Ascending aorta (tissue), 2 donors: Measurements from ENCODE around the gene OLFML2B. TPM values are rescaled to one million over a fixed set of nuclear protein-coding genes. Genes with fewer than 3 reads are reported as not detected.

Source experiments
- DNase-seq, 2 donors: peaks; one replicate each; pipeline ENCODE4 v3.0.0-alpha.2; 2019; ENCODE audit warnings: low spot score in 2 of 2
- H3K27ac ChIP-seq, 2 donors: fragments of 200-600 bp; sonication (generic); one replicate each; pipeline ENCODE4 v1.5.1; 2016 to 2017; ENCODE audit warnings: mild to moderate bottlenecking in 1 of 2
- H3K27me3 ChIP-seq: fragments of 200-600 bp; sonication (generic); one replicate; pipeline ENCODE4 v1.5.1; 2017
- H3K36me3 ChIP-seq, 2 donors: fragments of 200-600 bp; sonication (generic); one replicate each; pipeline ENCODE4 v1.5.1; 2016
- H3K4me1 ChIP-seq, 2 donors: fragments of 200-600 bp; sonication (generic); one replicate each; pipeline ENCODE4 v1.5.1; 2016 to 2017; ENCODE audit warnings: mild to moderate bottlenecking in 1 of 2
- H3K4me3 ChIP-seq, 2 donors: fragments of 200-600 bp; sonication (generic); one replicate each; pipeline ENCODE4 v1.5.1; 2016 to 2017; ENCODE audit warnings: mild to moderate bottlenecking in 1 of 2
- H3K9me3 ChIP-seq, 2 donors: fragments of 200-600 bp; sonication (generic); one replicate each; pipeline ENCODE4 v1.5.1; 2016
- CTCF ChIP-seq, 3 experiments: fragments of 200-600 bp in 2 of 3; fragments of 450-650 bp in 1 of 3; sonication (generic) in 2 of 3; IDR thresholded peaks; one replicate each; pipeline ENCODE4 v1.5.1; 2016 to 2019; ENCODE audit warnings: antibody characterized with exemption in 3 of 3, mild to moderate bottlenecking in 1 of 3, moderate library complexity in 1 of 3
- intact Hi-C: fragments of 100-400 bp; cut with DNase I; formaldehyde crosslinking; loops from one replicate; pipeline ENCODE4 v1.15.1; 2023
- total RNA-seq: library from RNA; depleted of rRNA; stranded (reverse); fragments of >200 nt; gene quantifications from one replicate; pipeline ENCODE4 v1.1.0, GENCODE V29; 2016

OLFML2B gene
- total RNA-seq, 1 donor from 2014 or later, result 79.7 TPM

- DNase-seq, result peak in 1 of 2 donors; percentile 82
- Histone ChIP-seq H3K27ac (peak overlapping the region; percentile 58 to 62), H3K36me3 (no peaks in the 10 kb centered on the region), H3K27me3 (no peaks in the 10 kb centered on the region), H3K4me3 (peak overlapping the region in 1 of 2 donors; percentile 11), H3K4me1 (peaks cover 0 to 3% of the 10 kb centered on the region in 2 donors), H3K9me3 (no peaks in the 10 kb centered on the region)
- intact Hi-C loops, result no loop called here
- TF ChIP-seq CTCF (IDR thresholded peaks at IDR 0.05), result peak in 1 of 3 experiments; percentile 21
These were observed 9.8 kb upstream of the OLFML2B start for GRCh38 chr1:162033428-162033827.

- H3K36me3 ChIP-seq, result no peaks in the 10 kb centered on the region
- no peak for TF ChIP-seq CTCF (IDR thresholded peaks at IDR 0.05)
- no peak for DNase-seq
- H3K27me3 ChIP-seq, result no peaks in the 10 kb centered on the region
- no peak overlapping the region for H3K4me3 ChIP-seq
- intact Hi-C loops, result no loop called here
- H3K9me3 ChIP-seq, result no peaks in the 10 kb centered on the region
- H3K4me1 ChIP-seq, result no peaks in the 10 kb centered on the region
- no peak overlapping the region for H3K27ac ChIP-seq
These were observed 7.2 kb upstream of the OLFML2B start for GRCh38 chr1:162030759-162031280.

- Histone ChIP-seq H3K27me3 (no peaks in the 10 kb centered on the region), H3K36me3 (no peaks in the 10 kb centered on the region), H3K4me1 (no peaks in the 10 kb centered on the region), H3K4me3 (no peak overlapping the region), H3K27ac (no peak overlapping the region), H3K9me3 (no peaks in the 10 kb centered on the region)
- no peak for TF ChIP-seq CTCF (IDR thresholded peaks at IDR 0.05)
- intact Hi-C loops, result no loop called here
- no peak for DNase-seq
These were observed 5.5 kb upstream of the OLFML2B start for GRCh38 chr1:162029157-162029556.

GRCh38 chr1:162028726-162029125, 5.1 kb upstream of the OLFML2B start:
- H3K4me3 ChIP-seq, result no peak overlapping the region
- H3K4me1 ChIP-seq, result no peaks in the 10 kb centered on the region
- H3K27ac ChIP-seq, result no peak overlapping the region
- H3K36me3 ChIP-seq, result no peaks in the 10 kb centered on the region
- no peaks in the 10 kb centered on the region for H3K27me3 ChIP-seq
- intact Hi-C loops, result no loop called here
- no peak for DNase-seq
- no peaks in the 10 kb centered on the region for H3K9me3 ChIP-seq
- TF ChIP-seq CTCF (IDR thresholded peaks at IDR 0.05), result no peak

GRCh38 chr1:162026881-162027280, 3.2 kb upstream of the OLFML2B start:
- TF ChIP-seq CTCF (IDR thresholded peaks at IDR 0.05), result no peak
- intact Hi-C loops, result no loop called here
- H3K27ac ChIP-seq, result no peak overlapping the region
- H3K4me3 ChIP-seq, result no peak overlapping the region
- DNase-seq, result no peak
- no peaks in the 10 kb centered on the region for H3K27me3 ChIP-seq
- no peaks in the 10 kb centered on the region for H3K36me3 ChIP-seq
- no peaks in the 10 kb centered on the region for H3K9me3 ChIP-seq
- H3K4me1 ChIP-seq, result peaks cover 0 to 1% of the 10 kb centered on the region in 2 donors

- Histone ChIP-seq H3K4me3 (no peak overlapping the region), H3K9me3 (no peaks in the 10 kb centered on the region), H3K4me1 (peaks cover 0 to 15% of the 10 kb centered on the region in 2 donors), H3K36me3 (no peaks in the 10 kb centered on the region), H3K27me3 (no peaks in the 10 kb centered on the region), H3K27ac (no peak overlapping the region)
- DNase-seq, result no peak
- no peak for TF ChIP-seq CTCF (IDR thresholded peaks at IDR 0.05)
- intact Hi-C loops, result no loop called here
These were observed 1.9 kb upstream of the OLFML2B start for GRCh38 chr1:162025541-162025940.
